ENCODE measurements around the gene CDK10.
"Not testable (repeated sequence)": the region's sequence is repeated elsewhere in the genome, so short reads cannot be mapped to it uniquely, and the experiment has no call there.

Gene CDK10

DNA sequence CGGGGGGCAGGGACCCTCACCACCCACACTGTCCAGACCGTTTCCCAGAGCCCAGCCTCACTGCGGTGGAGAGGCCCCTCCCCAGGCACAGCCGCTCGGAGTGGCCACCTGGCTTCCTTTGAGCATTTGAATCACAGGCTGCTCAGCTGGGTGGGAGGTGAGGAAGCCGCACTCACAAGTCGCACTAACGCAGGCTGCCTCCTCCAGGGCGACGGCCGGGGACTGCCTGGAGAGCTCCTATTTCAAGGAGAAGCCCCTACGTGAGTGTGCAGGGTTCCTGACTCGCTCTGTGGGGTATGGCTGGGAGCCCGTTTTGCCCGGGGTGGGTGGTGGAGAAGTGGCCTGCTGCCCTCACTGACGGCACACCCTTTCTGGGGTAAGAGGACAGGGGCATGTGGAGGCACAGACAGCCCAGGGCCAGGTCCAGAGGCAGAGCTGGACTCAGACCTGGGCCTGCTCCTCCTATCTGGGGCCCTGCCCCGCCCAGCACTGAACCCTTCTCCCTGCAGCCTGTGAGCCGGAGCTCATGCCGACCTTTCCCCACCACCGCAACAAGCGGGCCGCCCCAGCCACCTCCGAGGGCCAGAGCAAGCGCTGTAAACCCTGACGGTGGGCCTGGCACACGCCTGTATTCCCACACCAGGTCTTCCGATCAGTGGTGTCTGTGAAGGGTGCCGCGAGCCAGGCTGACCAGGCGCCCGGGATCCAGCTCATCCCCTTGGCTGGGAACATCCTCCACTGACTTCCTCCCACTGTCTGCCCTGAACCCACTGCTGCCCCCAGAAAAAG, 8.8 kb downstream of the CDK10 start:
- in situ Hi-C loops (cut with HindIII; ENCODE audit: low sequenced_read_pairs): no loop called here

DNA sequence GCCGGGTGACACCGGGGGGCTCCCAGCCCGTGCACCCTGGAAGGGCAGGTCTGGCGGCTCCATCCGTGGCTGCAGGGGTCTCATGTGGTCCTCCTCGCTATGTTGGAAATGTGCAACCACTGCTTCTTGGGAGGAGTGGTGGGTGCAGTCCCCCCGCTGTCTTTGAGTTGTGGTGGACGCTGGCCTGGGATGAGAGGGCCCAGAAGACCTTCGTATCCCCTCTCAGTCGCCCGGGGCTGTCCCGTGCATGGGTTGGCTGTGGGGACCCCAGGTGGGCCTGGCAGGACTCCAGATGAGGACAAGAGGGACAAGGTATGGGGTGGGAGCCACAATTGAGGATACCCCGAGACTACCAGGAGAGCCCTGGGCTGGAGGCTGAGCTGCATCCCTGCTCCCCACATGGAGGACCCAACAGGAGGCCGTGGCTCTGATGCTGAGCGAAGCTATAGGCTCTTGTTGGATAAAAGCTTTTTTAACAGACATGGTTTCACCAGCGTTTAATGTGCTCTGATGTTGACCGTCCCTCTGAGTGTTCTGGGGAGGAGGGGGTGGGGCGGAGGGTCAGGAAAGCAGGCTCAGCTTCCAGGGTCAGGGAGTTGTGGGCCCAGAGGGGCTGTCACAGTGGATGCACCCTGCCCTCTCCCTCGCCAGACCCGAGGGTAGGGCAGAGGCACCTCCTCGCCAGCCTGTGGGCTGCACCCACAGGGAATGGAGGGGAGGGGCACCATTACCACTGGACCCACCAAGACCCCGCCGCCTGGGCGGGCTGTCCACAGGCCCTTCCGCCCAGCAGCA, 9.6 kb downstream of the CDK10 start:
- in situ Hi-C loops (cut with HindIII; ENCODE audit: low sequenced_read_pairs): no loop called here

- in situ Hi-C loops (cut with HindIII; ENCODE audit: low sequenced_read_pairs): no loop called here
Observed at GRCh38 chr16:89696670-89697128, 10.2 kb downstream of the CDK10 start.

DNA sequence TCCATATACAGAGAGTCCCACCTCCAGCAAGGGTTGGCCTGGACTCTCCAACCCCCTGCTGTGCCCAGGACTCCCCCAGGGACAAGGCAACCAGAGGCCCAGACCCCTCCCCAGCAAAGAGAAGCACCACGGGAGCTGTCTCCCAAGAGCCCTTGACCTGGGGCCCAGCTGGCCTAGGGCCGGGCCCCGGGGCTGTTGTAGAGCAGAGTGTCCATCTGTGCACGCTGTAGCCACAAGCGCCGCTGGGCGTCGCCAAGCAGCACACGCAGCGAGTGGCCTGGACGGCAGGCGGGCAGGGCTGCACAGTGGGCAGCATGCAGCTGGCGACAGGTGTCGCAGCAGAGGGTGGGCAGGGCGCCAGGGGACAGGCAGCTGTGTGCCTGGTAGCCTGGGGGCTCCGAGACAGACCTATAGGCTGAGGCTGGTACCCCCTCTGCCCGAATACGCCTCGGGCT, 10.7 kb downstream of the CDK10 start:
- in situ Hi-C loops (cut with HindIII; ENCODE audit: low sequenced_read_pairs): no loop called here

GRCh38 chr16:89697616-89698331, 11.3 kb downstream of the CDK10 start:
- in situ Hi-C loops (cut with HindIII; ENCODE audit: low sequenced_read_pairs): no loop called here

GRCh38 chr16:89698717-89699116, 12.2 kb downstream of the CDK10 start:
- in situ Hi-C loops (cut with HindIII; ENCODE audit: low sequenced_read_pairs): not testable (repeated sequence)

DNA sequence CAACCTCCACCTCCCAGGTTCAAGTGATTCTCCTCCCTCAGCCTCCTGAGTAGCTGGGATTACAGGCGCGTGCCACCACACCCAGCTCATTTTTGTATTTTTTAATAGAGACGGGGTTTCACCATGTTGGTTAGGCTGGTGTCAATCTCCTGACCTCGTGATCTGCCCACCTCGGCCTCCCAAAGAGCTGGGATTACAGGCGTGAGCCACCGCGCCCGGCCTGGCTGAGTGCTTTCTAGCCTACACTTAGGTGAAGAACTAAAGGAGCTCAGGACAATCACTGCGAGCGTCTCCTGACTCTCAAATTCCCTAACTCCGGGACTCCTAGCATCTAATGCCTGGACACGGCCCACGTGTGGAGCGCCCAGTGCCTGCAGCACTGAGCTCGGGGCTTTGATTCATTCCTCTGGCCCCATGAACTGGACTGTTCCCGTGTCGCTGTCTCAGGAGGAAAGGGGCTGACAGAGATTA, 13.2 kb downstream of the CDK10 start:
- in situ Hi-C loops (cut with HindIII; ENCODE audit: low sequenced_read_pairs): not testable (repeated sequence)

GRCh38 chr16:89700100-89700648, 13.7 kb downstream of the CDK10 start:
- in situ Hi-C loops (cut with HindIII; ENCODE audit: low sequenced_read_pairs): no loop called here

DNA sequence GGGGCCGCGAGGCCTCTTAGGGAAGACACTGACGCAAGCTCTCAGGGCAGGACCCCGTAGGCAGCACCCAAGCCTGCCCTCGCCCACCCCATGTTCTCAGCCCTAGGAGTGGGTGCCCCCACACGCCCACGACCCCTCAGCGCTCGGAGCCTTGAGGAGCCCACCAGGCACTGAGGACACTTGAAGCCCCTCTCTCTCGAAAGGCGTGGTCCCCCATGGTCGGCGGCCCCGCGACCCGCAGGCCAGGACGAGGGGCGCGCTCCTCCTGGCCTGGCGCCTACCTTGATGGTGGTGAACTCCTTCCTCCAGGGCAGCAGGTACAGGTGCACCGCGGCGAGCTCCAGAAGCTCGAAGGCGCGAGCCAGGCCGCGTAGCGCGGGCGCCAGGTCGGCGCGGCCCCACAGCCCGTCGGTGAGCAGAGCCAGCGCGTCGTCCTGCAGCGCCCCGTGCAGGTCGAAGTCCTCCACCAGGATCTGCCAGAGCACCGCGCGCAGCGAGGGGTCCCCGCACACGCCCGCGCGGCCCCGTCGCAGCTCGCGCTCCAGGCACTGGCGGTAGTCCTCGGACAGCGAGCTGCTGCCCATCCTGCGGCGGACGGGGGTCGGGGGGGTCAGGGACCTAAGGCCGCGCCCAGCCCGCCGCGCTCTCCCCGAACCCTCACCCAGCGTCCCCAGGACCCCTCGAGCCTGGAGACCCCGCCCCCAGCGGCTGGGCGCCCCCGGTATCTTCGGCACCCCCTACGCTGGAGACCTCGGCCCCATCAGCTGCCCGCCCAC, 14.3 kb downstream of the CDK10 start:
- in situ Hi-C loops (cut with HindIII; ENCODE audit: low sequenced_read_pairs): no loop called here

GRCh38 chr16:89701425-89702406, 15.2 kb downstream of the CDK10 start, which contains the start of gene SPATA2L:
Gene SPATA2L (minus strand): TSS chr16:89701705. CDS start chr16:89701232, 473 bp downstream.
- in situ Hi-C loops (cut with HindIII; ENCODE audit: low sequenced_read_pairs): no loop called here

DNA sequence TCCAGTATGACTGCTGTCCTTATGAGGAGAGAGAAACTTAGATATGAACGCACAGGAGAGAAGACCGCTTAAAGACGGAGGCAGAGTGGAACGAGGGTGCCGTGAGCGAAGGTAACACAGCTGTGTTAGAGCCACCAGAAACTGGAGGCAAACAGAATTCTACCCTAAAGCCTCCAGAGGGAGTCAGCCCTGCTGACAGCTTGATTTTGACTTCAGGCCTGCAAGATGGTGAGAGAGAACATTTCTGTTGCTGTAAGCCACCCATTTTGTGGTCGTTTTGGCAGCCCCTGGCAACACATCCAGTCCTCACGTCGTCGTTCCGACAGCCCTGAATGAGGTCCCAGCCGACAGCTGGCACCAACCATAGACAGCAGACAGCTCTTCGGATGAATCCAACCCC, 17.8 kb downstream of the CDK10 start:
- in situ Hi-C loops (cut with HindIII; ENCODE audit: low sequenced_read_pairs): no loop called here

GRCh38 chr16:89705006-89705405, 18.5 kb downstream of the CDK10 start:
- in situ Hi-C loops (cut with HindIII; ENCODE audit: low sequenced_read_pairs): no loop called here

DNA sequence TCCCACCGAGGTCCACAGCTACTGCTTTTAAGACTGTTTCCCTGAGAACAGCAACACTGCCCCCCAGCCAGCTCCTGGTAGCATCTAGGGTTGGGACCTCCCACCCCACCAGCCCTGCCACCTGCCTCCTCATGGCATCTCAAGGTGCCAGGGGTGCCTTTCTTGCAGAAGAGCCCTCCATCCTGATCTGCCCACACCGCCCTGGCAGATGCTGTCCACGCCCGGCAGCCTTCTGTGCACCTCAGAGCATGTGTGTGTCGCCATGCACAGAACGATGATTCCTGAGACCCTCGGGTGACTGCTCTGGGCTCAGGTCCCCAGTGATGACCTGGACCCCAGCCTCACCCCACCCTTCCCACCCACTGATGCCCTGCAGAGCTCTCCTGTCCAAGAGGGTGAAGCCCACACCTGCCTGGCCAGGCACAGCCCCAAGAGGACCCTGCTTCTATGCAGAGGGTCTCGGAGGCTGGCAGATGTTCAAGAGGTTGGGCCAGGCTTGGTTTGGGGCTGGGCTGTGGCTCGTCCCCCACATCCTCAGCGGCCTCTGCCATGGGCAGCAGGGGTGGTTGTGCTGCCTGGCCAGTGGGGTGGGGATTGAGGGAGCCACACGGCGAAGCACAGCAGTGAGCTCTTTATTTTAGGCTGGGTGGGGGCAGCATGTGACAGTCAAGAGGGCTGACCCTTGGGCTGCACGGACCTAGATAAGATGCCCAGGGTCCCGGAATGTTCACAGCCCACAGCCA, 20.2 kb downstream of the CDK10 start:
- in situ Hi-C loops (cut with HindIII; ENCODE audit: low sequenced_read_pairs): no loop called here

DNA sequence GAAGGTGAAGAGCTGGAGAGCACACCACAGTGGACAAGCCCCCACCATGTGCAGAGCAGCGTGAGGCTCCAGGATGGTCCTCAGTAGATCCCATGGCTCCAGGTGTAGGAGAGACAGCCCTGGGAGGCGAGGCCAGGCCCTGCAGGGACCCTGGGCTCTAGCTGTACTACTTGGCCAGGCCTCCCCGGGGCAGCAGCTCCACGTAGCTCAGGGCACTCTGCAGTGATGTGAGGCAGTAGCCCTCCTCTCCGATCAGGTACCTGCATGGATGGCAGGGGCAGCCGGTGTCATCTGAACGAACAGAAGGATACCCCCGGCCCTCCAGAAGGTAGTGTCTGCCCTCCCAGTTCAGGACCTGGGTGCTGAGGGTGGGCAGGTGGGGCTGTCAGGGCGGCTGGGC, 21.2 kb downstream of the CDK10 start:
- in situ Hi-C loops (cut with HindIII; ENCODE audit: low sequenced_read_pairs): no loop called here

GRCh38 chr16:89708481-89708931, 22.0 kb downstream of the CDK10 start:
- in situ Hi-C loops (cut with HindIII; ENCODE audit: low sequenced_read_pairs): no loop called here

DNA sequence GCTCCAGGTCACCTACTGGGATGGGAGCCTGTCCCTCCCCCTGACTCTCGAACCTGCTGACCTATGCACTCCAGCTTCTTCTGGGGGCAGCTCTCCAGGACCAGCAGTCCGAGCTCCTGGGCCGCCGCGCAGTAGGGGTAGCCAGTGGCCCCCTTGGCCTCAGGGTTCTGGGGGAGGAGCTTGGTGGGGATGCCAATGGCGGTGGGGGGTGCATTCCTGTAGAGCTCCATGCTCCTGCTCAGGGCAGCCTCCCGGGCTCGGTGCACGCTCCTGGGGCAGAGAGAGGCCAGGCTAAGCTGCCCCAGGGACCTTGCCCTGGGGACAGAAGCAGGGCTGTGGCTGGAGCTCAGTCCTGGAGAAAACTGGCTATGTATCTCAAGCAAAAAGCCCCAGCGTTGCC, 22.7 kb downstream of the CDK10 start:
- in situ Hi-C loops (cut with HindIII; ENCODE audit: low sequenced_read_pairs): no loop called here

DNA sequence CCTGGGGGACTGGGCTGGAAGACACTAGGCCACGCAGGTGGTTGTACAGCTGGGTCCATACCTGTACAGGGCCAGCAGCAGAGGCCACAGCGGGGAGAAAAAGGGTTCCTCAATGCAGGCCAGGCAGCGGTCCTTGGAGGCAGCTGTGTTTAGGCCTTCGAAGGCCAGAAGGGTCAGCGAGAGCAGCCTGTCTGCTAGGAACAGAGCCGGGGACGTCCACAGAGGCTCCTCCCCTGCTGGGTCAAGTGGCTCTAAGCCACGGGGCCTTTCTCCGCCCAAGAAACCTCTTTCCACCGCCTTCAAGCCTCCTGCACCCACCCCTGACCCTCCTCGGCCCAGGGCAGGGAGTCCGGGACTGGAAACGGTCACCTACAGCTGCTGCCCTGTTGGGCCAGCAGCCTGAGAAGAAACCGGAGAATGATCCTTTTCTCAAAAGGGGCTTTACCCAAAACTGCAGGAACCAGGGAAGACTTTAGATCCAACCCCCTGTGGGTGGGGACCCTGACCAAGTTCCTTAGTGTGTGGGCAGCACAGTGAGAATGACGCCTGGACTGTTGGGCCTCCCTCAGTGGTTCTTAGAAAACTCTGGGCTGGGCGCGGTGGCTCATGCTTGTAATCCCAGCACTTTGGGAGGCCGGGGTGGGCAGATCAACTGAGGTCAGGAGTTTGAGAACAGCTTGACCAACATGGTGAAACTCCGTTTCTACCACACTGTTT, 23.4 kb downstream of the CDK10 start:
- in situ Hi-C loops (cut with HindIII; ENCODE audit: low sequenced_read_pairs): loop anchor here (10.0 kb wide), 1 partner anchor 335 kb away; no protein-coding TSS in a partner anchor

All from DLD1 (cell line).